Measurements from ENCODE around the gene PARVG. TPM values are rescaled to one million over a fixed set of nuclear protein-coding genes. Genes with fewer than 3 reads are reported as not detected.

PARVG gene
- total and polyA plus RNA-seq, 2 donors (not counting 3 experiments of a cell fraction or from before 2014, with no cell fraction given): 0.82 TPM; not detected in 1

GRCh38 chr22:44218071-44218470 is 37.3 kb downstream of the PARVG start:
- DNase-seq (ENCODE audit: low read depth, low spot score): no peak
- TF ChIP-seq JUN (IDR thresholded peaks at IDR 0.05; ENCODE audit: borderline replicate concordance, insufficient read depth, insufficient read length, low read depth): no peak
- TF ChIP-seq GATA2 (IDR thresholded peaks at IDR 0.05; ENCODE audit: insufficient read depth, insufficient read length, low read depth, low read length): no peak
- no peak for TF ChIP-seq POLR2A (IDR thresholded peaks at IDR 0.05; ENCODE audit: low read depth, low read length)
- no peak for TF ChIP-seq MYC (IDR thresholded peaks at IDR 0.05; ENCODE audit: low read depth, low read length)
- no peak for TF ChIP-seq FOS (IDR thresholded peaks at IDR 0.05; ENCODE audit: borderline replicate concordance, insufficient read depth, low read length)
- TF ChIP-seq CTCF (IDR thresholded peaks at IDR 0.05; ENCODE audit: extremely low read depth in 1 of 2, insufficient read depth in 1 of 2, low read depth in 1 of 2, low read length in 2 of 2): no peak
- no peak for TF ChIP-seq POLR2AphosphoS5 (IDR thresholded peaks at IDR 0.05; ENCODE audit: insufficient read depth, low read depth, low read length)
- no peak for TF ChIP-seq MAX (IDR thresholded peaks at IDR 0.05; ENCODE audit: insufficient read depth, insufficient read length)
- no peak for TF ChIP-seq EZH2 (IDR thresholded peaks at IDR 0.05; ENCODE audit: borderline replicate concordance, low read depth, low read length, severe bottlenecking)
- Histone ChIP-seq H3K27ac (ENCODE audit: insufficient read depth, low read depth, low read length) (no peak overlapping the region), H2AFZ (ENCODE audit: low read depth, low read length) (no peak overlapping the region), H3K27me3 (ENCODE audit: control insufficient read depth in 2 of 2, insufficient read depth in 2 of 2, low read length in 2 of 2) (no peaks in the 10 kb centered on the region), H3K4me3 (replicated peaks in 1 of 3; ENCODE audit: insufficient read depth in 1 of 3, low read depth in 1 of 3, low read length in 3 of 3) (no peak overlapping the region), H3K4me1 (ENCODE audit: control insufficient read depth, extremely low read depth, insufficient read depth, low read length) (no peaks in the 10 kb centered on the region), H3K9me1 (replicated peaks; ENCODE audit: control insufficient read depth, extremely low read depth, insufficient read depth, low read length) (no peaks in the 10 kb centered on the region), H3K79me2 (ENCODE audit: control insufficient read depth, insufficient read depth, low read length) (no peaks in the 10 kb centered on the region), H3K9ac (replicated peaks; ENCODE audit: extremely low read depth, insufficient read depth, low read length) (no peak overlapping the region), H3K36me3 (ENCODE audit: control insufficient read depth in 2 of 2, extremely low read depth in 1 of 2, insufficient read depth in 2 of 2, low read length in 2 of 2) (no peaks in the 10 kb centered on the region), H4K20me1 (replicated peaks; ENCODE audit: control insufficient read depth, extremely low read depth, insufficient read depth, low read length) (no peaks in the 10 kb centered on the region), H3K4me2 (ENCODE audit: insufficient read depth, low read length) (no peak overlapping the region), H3K9me3 (replicated peaks; ENCODE audit: control insufficient read depth, insufficient read depth, low read length) (no peaks in the 10 kb centered on the region)
- intact Hi-C loops (cut with micrococcal nuclease): no loop called here
- dilution Hi-C loops (cut with MboI; ENCODE audit: extremely low pct_ligation_motif_present, low sequenced_read_pairs): no loop called here
- CTCF ChIA-PET: no interaction called here
- POLR2A ChIA-PET: no interaction called here
- no TSS peak for BruUV-seq (replicated peaks)
- FAIRE-seq: no peak

Measured in endothelial cell of umbilical vein (primary cell).